ENCODE measurements around the gene SIGLECL1.

Gene SIGLECL1

DNA sequence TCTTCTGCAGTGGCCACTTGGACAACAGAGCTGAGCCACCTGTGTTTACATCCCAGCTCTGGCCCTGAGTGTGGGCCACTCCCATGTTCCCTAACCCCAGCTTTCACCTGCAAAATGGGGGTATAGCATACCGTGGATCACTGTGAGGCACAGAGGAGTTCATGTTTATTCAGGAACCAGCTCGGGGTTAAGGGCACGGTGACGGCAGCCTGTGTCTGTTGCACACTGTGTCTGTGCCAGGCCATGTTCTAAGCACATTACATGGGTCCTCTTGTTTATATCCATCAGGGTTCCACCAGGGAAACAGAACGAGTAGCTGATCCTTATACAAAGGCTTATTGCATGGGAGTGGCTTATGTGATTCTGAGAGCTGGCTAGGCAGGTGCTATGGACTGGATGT lies 46.5 kb downstream of the SIGLECL1 start:
- no peak for DNase-seq

DNA sequence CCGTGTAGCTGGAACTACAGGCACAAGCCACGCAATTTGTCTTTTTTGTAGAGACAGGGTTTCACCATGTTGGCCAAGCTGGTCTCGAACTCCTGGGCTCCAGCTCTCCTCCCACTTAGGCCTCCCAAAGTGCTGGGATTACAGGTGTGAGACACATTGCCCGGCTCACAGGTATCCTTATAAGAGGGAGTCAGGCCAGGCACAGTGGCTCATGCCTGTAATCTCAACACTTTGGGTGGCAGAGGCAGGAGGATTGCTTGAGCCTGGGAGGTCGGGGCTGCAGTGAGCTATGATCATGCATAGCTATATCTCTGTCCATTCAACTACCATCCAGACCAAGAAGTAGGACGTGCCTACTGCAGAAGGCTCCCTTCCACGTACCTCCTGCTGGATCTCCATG lies 50.4 kb downstream of the SIGLECL1 start:
- no peak for DNase-seq

DNA sequence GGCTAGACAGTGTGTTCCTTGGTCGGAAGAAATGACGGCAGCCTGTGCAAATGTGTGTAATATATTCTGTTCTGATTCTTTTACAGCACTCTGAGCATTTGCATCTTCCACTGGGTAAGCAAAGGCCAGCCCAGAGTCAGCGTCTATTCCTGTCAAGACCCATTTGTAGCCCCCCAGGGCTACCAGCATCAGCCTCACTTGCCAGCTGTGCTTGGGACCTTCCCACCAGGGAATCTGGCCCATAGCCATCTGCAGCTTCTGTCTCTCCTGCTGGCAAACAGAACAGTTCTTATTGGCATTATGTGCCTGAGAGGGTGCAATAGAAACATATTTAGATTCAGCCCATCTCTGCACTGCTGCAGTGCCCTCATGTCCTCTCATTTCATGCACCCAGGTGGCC lies 54.6 kb downstream of the SIGLECL1 start:
- DNase-seq, result no peak

DNA sequence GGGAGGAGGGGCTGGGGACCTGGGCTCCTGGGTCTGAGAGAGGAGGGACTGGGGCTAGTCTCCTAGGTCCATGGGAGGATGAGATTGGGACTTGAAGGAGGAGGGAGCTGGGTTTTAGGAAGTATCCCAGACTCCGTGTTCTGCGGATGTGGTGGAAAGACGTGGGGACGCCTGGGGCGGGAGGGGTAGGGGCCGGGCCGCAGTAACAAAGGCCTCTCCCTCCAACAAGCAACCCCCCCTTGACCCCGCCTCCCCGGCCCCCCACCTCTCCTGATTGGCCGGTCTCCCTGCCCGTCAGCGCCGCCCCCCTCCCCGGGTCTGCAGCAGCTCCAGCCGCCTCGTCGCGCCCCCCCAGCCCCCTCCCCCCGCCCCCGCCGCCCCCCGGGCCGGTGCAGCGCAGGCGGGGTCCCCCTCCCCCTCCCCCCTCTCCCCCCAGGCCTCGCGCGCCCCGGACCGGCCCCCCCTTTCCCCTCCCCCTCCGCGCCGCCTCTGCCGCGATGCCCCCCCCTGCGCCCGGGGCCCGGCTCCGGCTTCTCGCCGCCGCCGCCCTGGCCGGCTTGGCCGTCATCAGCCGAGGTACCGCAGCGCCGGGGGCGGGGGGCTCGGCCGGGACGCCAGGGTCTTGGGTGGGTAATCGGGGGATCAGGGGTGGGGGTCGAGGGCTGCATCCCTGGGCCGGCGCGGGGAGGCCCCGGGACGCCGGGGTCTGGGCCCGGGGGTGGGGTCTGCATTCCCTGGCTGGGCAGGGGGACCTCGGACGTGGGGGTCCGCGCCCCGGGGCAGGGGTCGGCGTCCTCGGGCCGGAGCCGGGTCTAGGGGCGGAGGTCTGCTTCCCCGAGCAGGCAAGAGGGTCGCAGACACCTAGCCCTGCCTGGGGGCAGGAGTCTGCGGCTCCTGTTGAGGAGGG lies 60.7 kb downstream of the SIGLECL1 start, which contains the start of gene IGLON5:
IGLON5 (plus strand) TSS at position 294 of the 907 bp plus-strand sequence; CDS start at position 498, 204 bp downstream.
- DNase-seq, result no peak

DNA sequence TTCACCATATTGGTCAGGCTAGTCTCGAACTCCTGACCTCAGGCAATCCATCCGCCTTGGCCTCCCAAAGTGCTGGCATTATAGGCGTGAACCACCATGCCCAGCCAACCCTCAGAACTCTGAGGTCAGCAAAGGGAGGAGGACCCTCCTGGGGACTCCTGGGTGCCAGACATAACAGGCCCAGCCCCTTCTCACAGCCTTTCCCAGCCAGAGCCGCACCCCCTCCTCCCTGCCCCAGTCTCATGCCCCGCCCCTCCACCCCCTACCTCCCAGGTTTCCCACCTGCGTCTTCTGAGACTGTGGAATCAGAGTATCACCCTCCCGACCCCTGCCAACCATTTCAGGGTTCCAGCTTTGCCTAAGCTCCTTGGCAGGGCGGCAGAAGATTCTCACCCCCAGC lies 65.8 kb downstream of the SIGLECL1 start:
- no peak for DNase-seq

DNA sequence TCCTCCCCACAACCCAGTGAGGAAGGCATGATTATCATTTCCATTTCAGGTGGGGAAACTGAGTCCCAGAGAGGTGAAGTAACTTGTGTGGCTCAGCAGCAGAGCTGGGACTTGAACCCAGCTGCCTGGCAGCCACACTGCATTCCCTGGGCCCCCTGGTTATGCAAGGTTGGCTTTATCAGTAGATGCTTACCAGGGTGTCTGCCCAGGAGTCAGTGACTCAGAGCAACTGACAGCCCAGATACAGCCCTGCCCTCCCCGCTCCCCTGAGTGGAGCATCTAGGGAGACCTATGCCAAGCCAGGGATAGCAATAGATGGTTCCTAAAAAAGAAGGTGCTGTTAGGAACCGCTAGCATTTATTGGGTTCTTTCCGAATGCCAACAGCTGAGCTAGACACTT lies 66.5 kb downstream of the SIGLECL1 start:
- DNase-seq, result no peak

DNA sequence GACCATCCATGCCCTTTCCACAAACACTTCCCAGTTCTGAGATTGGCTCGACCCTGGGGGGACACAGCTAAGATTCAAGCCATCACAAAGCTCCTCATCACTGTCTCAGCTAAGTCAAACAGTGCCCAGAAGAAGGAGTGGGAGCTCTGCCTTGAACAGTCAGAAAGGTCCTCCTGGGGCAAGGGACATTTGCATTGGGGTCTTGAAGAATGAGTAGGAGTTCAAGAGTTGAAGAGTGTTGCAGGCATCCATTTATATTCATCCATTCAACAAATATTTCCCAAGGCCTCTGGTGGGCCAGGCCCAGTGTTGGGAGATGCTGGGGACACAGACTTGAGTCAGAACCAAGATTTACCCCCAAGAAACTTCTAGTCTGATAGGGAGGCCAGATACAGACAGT lies 67.1 kb downstream of the SIGLECL1 start:
- DNase-seq, result no peak
